Panc1 (cell line): ENCODE data around the gene DDX10.

ENCODE experiments used
- POLR2AphosphoS5 ChIP-seq: IDR thresholded peaks from 2 replicates; pipeline ENCODE4 v1.6.1; 2012; ENCODE audit warnings: mild to moderate bottlenecking, low read depth, low read length, moderate library complexity
- SIN3A ChIP-seq: IDR thresholded peaks from 2 replicates; pipeline ENCODE4 v1.6.1; 2012; ENCODE audit warnings: low read depth, mild to moderate bottlenecking, low read length, moderate library complexity, borderline replicate concordance; ENCODE audit not compliant: insufficient read depth
- TF ChIP-seq, protein P1 (sequence below): fragments of 450-650 bp; IDR thresholded peaks from 2 replicates; pipeline ENCODE4 v1.5.1; 2017; ENCODE audit warnings: mild to moderate bottlenecking
- TF ChIP-seq, protein P2 (sequence below), 2 experiments: IDR thresholded peaks; 2 replicates each; pipeline ENCODE4 v1.6.1; 2011 to 2012; ENCODE audit warnings: low read depth in 2 of 2, control low read depth in 1 of 2, low read length in 1 of 2, mild to moderate bottlenecking in 1 of 2, moderate library complexity in 1 of 2; ENCODE audit not compliant: insufficient read depth in 1 of 2

DNA sequence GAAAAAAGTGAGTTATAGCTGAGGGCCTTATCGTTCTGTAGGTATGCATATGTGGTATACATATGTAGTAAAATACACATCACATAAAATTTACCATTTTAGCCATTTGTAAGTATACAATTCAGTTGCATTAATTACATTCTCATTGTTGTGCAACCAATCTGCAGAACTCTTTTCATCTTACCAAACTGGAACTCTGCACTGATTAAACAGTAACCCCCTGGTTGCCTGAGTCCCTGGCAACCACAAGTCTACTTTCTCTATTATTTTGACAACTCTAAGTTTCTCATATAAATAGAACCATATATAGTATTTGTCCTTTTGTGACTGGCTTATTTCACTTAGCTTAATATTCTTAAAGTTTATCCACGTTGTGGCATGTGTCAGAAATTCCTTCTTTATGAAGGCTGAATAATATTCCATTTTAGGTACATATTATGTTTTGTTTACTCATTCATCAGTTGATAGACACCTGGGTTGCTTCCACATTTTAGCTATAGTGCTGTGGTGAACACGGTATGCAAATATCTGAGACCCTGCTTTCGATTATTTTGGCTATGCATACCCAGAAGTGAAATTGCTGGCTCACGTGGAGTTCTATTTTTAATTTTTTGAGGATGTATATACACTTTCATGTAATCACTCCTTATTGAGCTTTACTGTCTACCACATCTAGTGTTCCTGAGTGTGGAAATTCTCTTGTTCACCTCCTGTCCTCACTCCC lies 1.6 kb upstream of the DDX10 start:
- TF ChIP-seq, protein P1, sequence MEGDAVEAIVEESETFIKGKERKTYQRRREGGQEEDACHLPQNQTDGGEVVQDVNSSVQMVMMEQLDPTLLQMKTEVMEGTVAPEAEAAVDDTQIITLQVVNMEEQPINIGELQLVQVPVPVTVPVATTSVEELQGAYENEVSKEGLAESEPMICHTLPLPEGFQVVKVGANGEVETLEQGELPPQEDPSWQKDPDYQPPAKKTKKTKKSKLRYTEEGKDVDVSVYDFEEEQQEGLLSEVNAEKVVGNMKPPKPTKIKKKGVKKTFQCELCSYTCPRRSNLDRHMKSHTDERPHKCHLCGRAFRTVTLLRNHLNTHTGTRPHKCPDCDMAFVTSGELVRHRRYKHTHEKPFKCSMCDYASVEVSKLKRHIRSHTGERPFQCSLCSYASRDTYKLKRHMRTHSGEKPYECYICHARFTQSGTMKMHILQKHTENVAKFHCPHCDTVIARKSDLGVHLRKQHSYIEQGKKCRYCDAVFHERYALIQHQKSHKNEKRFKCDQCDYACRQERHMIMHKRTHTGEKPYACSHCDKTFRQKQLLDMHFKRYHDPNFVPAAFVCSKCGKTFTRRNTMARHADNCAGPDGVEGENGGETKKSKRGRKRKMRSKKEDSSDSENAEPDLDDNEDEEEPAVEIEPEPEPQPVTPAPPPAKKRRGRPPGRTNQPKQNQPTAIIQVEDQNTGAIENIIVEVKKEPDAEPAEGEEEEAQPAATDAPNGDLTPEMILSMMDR, result no peak
- TF ChIP-seq, protein P2, sequence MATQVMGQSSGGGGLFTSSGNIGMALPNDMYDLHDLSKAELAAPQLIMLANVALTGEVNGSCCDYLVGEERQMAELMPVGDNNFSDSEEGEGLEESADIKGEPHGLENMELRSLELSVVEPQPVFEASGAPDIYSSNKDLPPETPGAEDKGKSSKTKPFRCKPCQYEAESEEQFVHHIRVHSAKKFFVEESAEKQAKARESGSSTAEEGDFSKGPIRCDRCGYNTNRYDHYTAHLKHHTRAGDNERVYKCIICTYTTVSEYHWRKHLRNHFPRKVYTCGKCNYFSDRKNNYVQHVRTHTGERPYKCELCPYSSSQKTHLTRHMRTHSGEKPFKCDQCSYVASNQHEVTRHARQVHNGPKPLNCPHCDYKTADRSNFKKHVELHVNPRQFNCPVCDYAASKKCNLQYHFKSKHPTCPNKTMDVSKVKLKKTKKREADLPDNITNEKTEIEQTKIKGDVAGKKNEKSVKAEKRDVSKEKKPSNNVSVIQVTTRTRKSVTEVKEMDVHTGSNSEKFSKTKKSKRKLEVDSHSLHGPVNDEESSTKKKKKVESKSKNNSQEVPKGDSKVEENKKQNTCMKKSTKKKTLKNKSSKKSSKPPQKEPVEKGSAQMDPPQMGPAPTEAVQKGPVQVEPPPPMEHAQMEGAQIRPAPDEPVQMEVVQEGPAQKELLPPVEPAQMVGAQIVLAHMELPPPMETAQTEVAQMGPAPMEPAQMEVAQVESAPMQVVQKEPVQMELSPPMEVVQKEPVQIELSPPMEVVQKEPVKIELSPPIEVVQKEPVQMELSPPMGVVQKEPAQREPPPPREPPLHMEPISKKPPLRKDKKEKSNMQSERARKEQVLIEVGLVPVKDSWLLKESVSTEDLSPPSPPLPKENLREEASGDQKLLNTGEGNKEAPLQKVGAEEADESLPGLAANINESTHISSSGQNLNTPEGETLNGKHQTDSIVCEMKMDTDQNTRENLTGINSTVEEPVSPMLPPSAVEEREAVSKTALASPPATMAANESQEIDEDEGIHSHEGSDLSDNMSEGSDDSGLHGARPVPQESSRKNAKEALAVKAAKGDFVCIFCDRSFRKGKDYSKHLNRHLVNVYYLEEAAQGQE (IDR thresholded peaks at IDR 0.05; ENCODE audit: insufficient read depth in 1 of 2, low read depth in 2 of 2, low read length in 1 of 2), result no peak
- TF ChIP-seq SIN3A (no peak), POLR2AphosphoS5 (no peak)
